Mesenchymal stem cell (in vitro differentiated cells and primary cell): Measurements from ENCODE around the gene MMP24.

Experiments
- DNase-seq: peaks from one replicate; pipeline ENCODE4 v3.0.0-alpha.2; 2013
- H2AFZ ChIP-seq: one replicate; pipeline ENCODE4 v1.6.1; 2013; ENCODE audit warnings: low read depth, mild to moderate bottlenecking, control low read depth, inconsistent platforms, low read length, moderate library complexity
- H2AK5ac ChIP-seq: 2 replicates; pipeline ENCODE4 v1.6.1; 2013; ENCODE audit warnings: low read length, moderate library complexity, mild to moderate bottlenecking, inconsistent platforms; ENCODE audit not compliant: severe bottlenecking
- H2BK120ac ChIP-seq: one replicate; pipeline ENCODE4 v1.6.1; 2013; ENCODE audit warnings: low read depth, mild to moderate bottlenecking, inconsistent platforms, low read length, moderate library complexity
- H2BK12ac ChIP-seq, 2 experiments: one replicate each; pipeline ENCODE4 v1.6.1; 2013; ENCODE audit warnings: inconsistent platforms in 2 of 2, low read length in 2 of 2, mild to moderate bottlenecking in 2 of 2, moderate library complexity in 2 of 2, control low read depth in 1 of 2
- H2BK15ac ChIP-seq: one replicate; pipeline ENCODE4 v1.6.1; 2013; ENCODE audit warnings: mild to moderate bottlenecking, low read depth, inconsistent platforms; ENCODE audit not compliant: poor library complexity, severe bottlenecking
- H2BK5ac ChIP-seq: 2 replicates; pipeline ENCODE4 v1.6.1; 2013; ENCODE audit warnings: low read depth, mild to moderate bottlenecking, low read length, control low read depth, inconsistent platforms; ENCODE audit not compliant: poor library complexity, severe bottlenecking
- H3K14ac ChIP-seq, 2 experiments: one replicate each; pipeline ENCODE4 v1.6.1; 2013; ENCODE audit warnings: inconsistent platforms in 2 of 2, low read length in 2 of 2, control low read depth in 1 of 2, mild to moderate bottlenecking in 1 of 2, moderate library complexity in 1 of 2
- H3K18ac ChIP-seq, 2 experiments: one replicate each; pipeline ENCODE4 v1.6.1; 2013; ENCODE audit warnings: inconsistent platforms in 2 of 2, low read length in 2 of 2, control low read depth in 1 of 2, low read depth in 1 of 2, mild to moderate bottlenecking in 1 of 2
- H3K23ac ChIP-seq, 2 experiments: one replicate each; pipeline ENCODE4 v1.6.1; 2013; ENCODE audit warnings: inconsistent platforms in 2 of 2, low read length in 2 of 2, mild to moderate bottlenecking in 2 of 2, moderate library complexity in 2 of 2, control low read depth in 1 of 2
- H3K27ac ChIP-seq: 2 replicates; pipeline ENCODE4 v1.5.1; 2013; ENCODE audit warnings: mild to moderate bottlenecking, moderate library complexity, low read length, control low read depth, inconsistent platforms; ENCODE audit not compliant: poor library complexity, severe bottlenecking
- H3K27me3 ChIP-seq, 2 experiments: 2 replicates each; pipeline versions ENCODE4 v1.6.1 to v1.7.0; 2013; ENCODE audit warnings: low read length in 2 of 2, mild to moderate bottlenecking in 2 of 2, moderate library complexity in 2 of 2, control low read depth in 1 of 2, inconsistent platforms in 1 of 2; ENCODE audit not compliant: control insufficient read depth in 1 of 2, insufficient read depth in 1 of 2
- H3K36me3 ChIP-seq, 2 experiments: 2 replicates each; pipeline versions ENCODE4 v1.6.1 to v1.7.0; 2013; ENCODE audit warnings: low read length in 2 of 2, control low read depth in 1 of 2, inconsistent platforms in 1 of 2, low read depth in 1 of 2, mild to moderate bottlenecking in 1 of 2; ENCODE audit not compliant: insufficient read depth in 2 of 2, control insufficient read depth in 1 of 2
- H3K4ac ChIP-seq, 2 experiments: one replicate each; pipeline ENCODE4 v1.6.1; 2013; ENCODE audit warnings: inconsistent platforms in 2 of 2, low read length in 2 of 2, mild to moderate bottlenecking in 2 of 2, moderate library complexity in 2 of 2, control low read depth in 1 of 2, low read depth in 1 of 2
- H3K4me1 ChIP-seq: 2 replicates; pipeline ENCODE4 v1.6.1; 2013; ENCODE audit warnings: low read depth, low read length, control low read depth; ENCODE audit not compliant: control insufficient read depth, insufficient read depth
- H3K4me2 ChIP-seq: 2 replicates; pipeline ENCODE4 v1.6.1; 2013; ENCODE audit warnings: low read length, mild to moderate bottlenecking, inconsistent platforms; ENCODE audit not compliant: poor library complexity, severe bottlenecking
- H3K4me3 ChIP-seq, 2 experiments: 2 replicates each; pipeline versions ENCODE4 v1.5.1 to v1.7.0; 2013; ENCODE audit warnings: low read length in 2 of 2, mild to moderate bottlenecking in 2 of 2, control low read depth in 1 of 2, low read depth in 1 of 2; ENCODE audit not compliant: insufficient read depth in 1 of 2
- H3K79me1 ChIP-seq: replicated peaks from 2 replicates; pipeline ENCODE4 v1.6.1; 2013; ENCODE audit warnings: mild to moderate bottlenecking, control low read depth, low read length, inconsistent platforms; ENCODE audit not compliant: poor library complexity, severe bottlenecking
- H3K9ac ChIP-seq: 2 replicates; pipeline ENCODE4 v1.7.0; 2013; ENCODE audit warnings: mild to moderate bottlenecking, low read length, moderate library complexity
- H3K9me3 ChIP-seq: 2 replicates; pipeline ENCODE4 v1.7.0; 2013; ENCODE audit warnings: mild to moderate bottlenecking, low read length; ENCODE audit not compliant: control insufficient read depth
- H4K8ac ChIP-seq: one replicate; pipeline ENCODE4 v1.6.1; 2013; ENCODE audit warnings: inconsistent platforms, mild to moderate bottlenecking, low read length, moderate library complexity
- H4K91ac ChIP-seq: one replicate; pipeline ENCODE4 v1.6.1; 2013; ENCODE audit warnings: mild to moderate bottlenecking, low read length, inconsistent platforms
- WGBS: methylation state at CpG from one replicate; pipeline ENCODE4 v1.1.7; 2013; ENCODE audit warnings: mixed read lengths; 5-methylcytosine and 5-hydroxymethylcytosine counted together

Gene MMP24

GRCh38 chr20:35317416-35318210, 91.1 kb downstream of the MMP24 start:
- Histone ChIP-seq H3K4ac (no peak overlapping the region), H3K9me3 (no peaks in the 10 kb centered on the region), H2AK5ac (peak overlapping the region; percentile 99), H3K4me1 (peaks cover 25% of the 10 kb centered on the region), H2BK15ac (no peak overlapping the region), H3K18ac (peak overlapping the region; percentile 56 to 70), H3K79me1 (peaks cover 11% of the 10 kb centered on the region), H3K36me3 (peaks cover 2 to 3% of the 10 kb centered on the region in 2 experiments), H2BK120ac (no peak overlapping the region), H2AFZ (no peak overlapping the region), H3K4me2 (no peak overlapping the region), H2BK5ac (peak overlapping the region; percentile 98), H3K4me3 (peak overlapping the region in 1 of 2 experiments; percentile 12), H3K27ac (peak overlapping the region; percentile 100), H3K14ac (no peak overlapping the region), H3K23ac (no peak overlapping the region), H3K9ac (peak overlapping the region; percentile 47), H3K27me3 (no peaks in the 10 kb centered on the region), H2BK12ac (peak overlapping the region; percentile 11 to 59), H4K91ac (no peak overlapping the region), H4K8ac (no peak overlapping the region)
- no peak for DNase-seq
- 96% methylated on average over 4 of the region's 5 CpGs for WGBS

- Histone ChIP-seq H2BK12ac (peak overlapping the region; percentile 20 to 87), H2BK5ac (peak overlapping the region; percentile 98), H2BK15ac (peak overlapping the region; percentile 12), H3K4me3 (peak overlapping the region in 1 of 2 experiments; percentile 12), H2BK120ac (no peak overlapping the region), H3K27ac (peak overlapping the region; percentile 100), H3K36me3 (peaks cover 0 to 3% of the 10 kb centered on the region in 2 experiments), H3K14ac (no peak overlapping the region), H3K9ac (peak overlapping the region; percentile 58), H3K9me3 (no peaks in the 10 kb centered on the region), H3K27me3 (no peaks in the 10 kb centered on the region), H3K18ac (peak overlapping the region; percentile 37 to 40), H4K8ac (peak overlapping the region; percentile 81), H3K79me1 (peaks cover 11% of the 10 kb centered on the region), H3K4me2 (no peak overlapping the region), H2AFZ (no peak overlapping the region), H3K4ac (peak overlapping the region in 1 of 2 experiments; percentile 3), H2AK5ac (peak overlapping the region; percentile 99), H3K23ac (no peak overlapping the region), H4K91ac (peak overlapping the region; percentile 70), H3K4me1 (peaks cover 23% of the 10 kb centered on the region)
- WGBS: 48% methylated on average over 6 of the region's 6 CpGs
- DNase-seq: peak; percentile 78
These were observed 92.1 kb downstream of the MMP24 start for GRCh38 chr20:35318502-35319157.

GRCh38 chr20:35319192-35319870, 92.8 kb downstream of the MMP24 start:
- Histone ChIP-seq H4K91ac (no peak overlapping the region), H3K4ac (peak overlapping the region in 1 of 2 experiments; percentile 30), H2BK5ac (peak overlapping the region; percentile 98), H4K8ac (no peak overlapping the region), H2BK12ac (peak overlapping the region in 1 of 2 experiments; percentile 3), H3K79me1 (peaks cover 12% of the 10 kb centered on the region), H3K4me2 (no peak overlapping the region), H3K23ac (no peak overlapping the region), H3K18ac (peak overlapping the region; percentile 18 to 57), H2AFZ (no peak overlapping the region), H3K27ac (peak overlapping the region; percentile 100), H3K36me3 (peaks cover 0 to 3% of the 10 kb centered on the region in 2 experiments), H2BK120ac (peak overlapping the region; percentile 57), H2AK5ac (peak overlapping the region; percentile 91), H3K4me3 (peak overlapping the region in 1 of 2 experiments; percentile 1), H3K9me3 (no peaks in the 10 kb centered on the region), H3K14ac (no peak overlapping the region), H3K4me1 (peaks cover 22% of the 10 kb centered on the region), H3K27me3 (no peaks in the 10 kb centered on the region), H2BK15ac (no peak overlapping the region), H3K9ac (peak overlapping the region; percentile 58)
- 18% methylated on average over 4 of the region's 5 CpGs for WGBS
- peak; percentile 67 for DNase-seq

GRCh38 chr20:35319871-35320197, 93.3 kb downstream of the MMP24 start:
- H4K91ac ChIP-seq: no peak overlapping the region
- H2BK5ac ChIP-seq: peak overlapping the region; percentile 98
- H2BK120ac ChIP-seq: peak overlapping the region; percentile 57
- no peak overlapping the region for H2BK15ac ChIP-seq
- peak overlapping the region in 1 of 2 experiments; percentile 1 for H3K4me3 ChIP-seq
- H3K9ac ChIP-seq: peak overlapping the region; percentile 58
- no peak overlapping the region for H3K4me2 ChIP-seq
- no peaks in the 10 kb centered on the region for H3K27me3 ChIP-seq
- no peak overlapping the region for H3K14ac ChIP-seq
- no peak overlapping the region for H2AFZ ChIP-seq
- peak overlapping the region in 1 of 2 experiments; percentile 38 for H3K18ac ChIP-seq
- peak; percentile 66 for DNase-seq
- H2BK12ac ChIP-seq: peak overlapping the region; percentile 46 to 54
- no peak overlapping the region for H3K23ac ChIP-seq
- peaks cover 0 to 3% of the 10 kb centered on the region in 2 experiments for H3K36me3 ChIP-seq
- H3K4me1 ChIP-seq: peaks cover 22% of the 10 kb centered on the region
- peak overlapping the region; percentile 100 for H3K27ac ChIP-seq
- no peak overlapping the region for H4K8ac ChIP-seq
- no peaks in the 10 kb centered on the region for H3K9me3 ChIP-seq
- peak overlapping the region in 1 of 2 experiments; percentile 7 for H3K4ac ChIP-seq
- peaks cover 12% of the 10 kb centered on the region for H3K79me1 ChIP-seq
- H2AK5ac ChIP-seq: peak overlapping the region; percentile 91
